Stimulated activated CD8-positive, alpha-beta memory T cell treated with anti-CD3 and anti-CD28 coated beads, Interleukin-12 subunit alpha, Interleukin-12 subunit beta, amount 100 ng/mL, for 1 hour (primary cell): ENCODE results near the gene MYL11.

ENCODE experiments used
- DNase-seq: peaks from one replicate; pipeline ENCODE4 v3.0.0-alpha.2; 2020; ENCODE audit warnings: low read depth

The MYL11 gene

GRCh38 chr16:30371248-30371816, 3.3 kb upstream of the MYL11 start:
- no peak for DNase-seq

- no peak for DNase-seq
Observed at GRCh38 chr16:30372038-30372712, 2.4 kb upstream of the MYL11 start.

- DNase-seq: no peak
Observed at GRCh38 chr16:30372725-30373124, 1.9 kb upstream of the MYL11 start.

GRCh38 chr16:30375864-30376263, 1.3 kb downstream of the MYL11 start:
- DNase-seq: no peak

GRCh38 chr16:30376461-30376902, 1.9 kb downstream of the MYL11 start:
- no peak for DNase-seq

- no peak for DNase-seq
Observed at GRCh38 chr16:30377050-30377811, 2.6 kb downstream of the MYL11 start.

- peak; percentile 81 for DNase-seq
Observed at GRCh38 chr16:30377812-30378235, 3.2 kb downstream of the MYL11 start.

GRCh38 chr16:30378236-30379157, 3.9 kb downstream of the MYL11 start:
- peak; percentile 99 for DNase-seq

- DNase-seq: no peak
Observed at GRCh38 chr16:30379158-30379783, 4.7 kb downstream of the MYL11 start.

GRCh38 chr16:30380072-30380802, 5.6 kb downstream of the MYL11 start:
- DNase-seq: no peak

- no peak for DNase-seq
Observed at GRCh38 chr16:30380803-30381208, 6.2 kb downstream of the MYL11 start.

GRCh38 chr16:30381291-30382041, 6.9 kb downstream of the MYL11 start:
- DNase-seq: no peak

GRCh38 chr16:30382111-30382881, 7.7 kb downstream of the MYL11 start, which contains the start of gene SEPTIN1:
SEPTIN1 (minus strand) TSS chr16:30382561; CDS start chr16:30382542, 19 bp downstream.
- peak; percentile 66 for DNase-seq

GRCh38 chr16:30383521-30383920, 8.9 kb downstream of the MYL11 start:
- no peak for DNase-seq

- no peak for DNase-seq
Observed at GRCh38 chr16:30394592-30395154, 20.1 kb downstream of the MYL11 start.

GRCh38 chr16:30395155-30395991, 20.8 kb downstream of the MYL11 start, which contains the start of gene ZNF48:
ZNF48 (plus strand) TSS chr16:30395420; CDS start chr16:30395795, 375 bp downstream.
- no peak for DNase-seq

GRCh38 chr16:30395992-30396585, 21.5 kb downstream of the MYL11 start:
- no peak for DNase-seq
